ENCODE measurements around the gene DENND11. TPM values are rescaled to one million over a fixed set of nuclear protein-coding genes. Genes with fewer than 3 reads are reported as not detected.

The DENND11 gene
- total and polyA plus RNA-seq, 10 of the 15 experiments (the other 5 are each of a cell fraction or from before 2014, with no cell fraction given) = 2.7 to 47.0 (median 26.6) TPM

GRCh38 chr7:141702047-141702567, at the start of gene DENND11 (continued):
- TF ChIP-seq POLR2A (IDR thresholded peaks at IDR 0.05; ENCODE audit: low read depth, low read length) (0 out of 2 replicates have a peak, but pooled peaks have one; percentile 11), IKZF1 (conservative IDR thresholded peaks at IDR 0.05) (peak; percentile 48; the same call in 1 of the 2 replicates)

GRCh38 chr7:141748396-141748795, 46.4 kb upstream of the DENND11 start:
- no peak for DNase-seq (ENCODE audit: low read depth, low spot score)
- Histone ChIP-seq H3K4me2 (ENCODE audit: control insufficient read depth, insufficient read depth) (no peak overlapping the region), H3K27me3 (replicated peaks in 1 of 2; ENCODE audit: control insufficient read depth in 2 of 2, insufficient read depth in 2 of 2, low read length in 1 of 2) (no peaks in the 10 kb centered on the region)
- TF ChIP-seq PML (IDR thresholded peaks at IDR 0.05; ENCODE audit: low read length) = no peak
- TF ChIP-seq EP300 (IDR thresholded peaks at IDR 0.05; ENCODE audit: borderline replicate concordance in 1 of 2, control insufficient read depth in 1 of 2, low read depth in 2 of 2, low read length in 2 of 2) = no peak
- TF ChIP-seq, protein P1, sequence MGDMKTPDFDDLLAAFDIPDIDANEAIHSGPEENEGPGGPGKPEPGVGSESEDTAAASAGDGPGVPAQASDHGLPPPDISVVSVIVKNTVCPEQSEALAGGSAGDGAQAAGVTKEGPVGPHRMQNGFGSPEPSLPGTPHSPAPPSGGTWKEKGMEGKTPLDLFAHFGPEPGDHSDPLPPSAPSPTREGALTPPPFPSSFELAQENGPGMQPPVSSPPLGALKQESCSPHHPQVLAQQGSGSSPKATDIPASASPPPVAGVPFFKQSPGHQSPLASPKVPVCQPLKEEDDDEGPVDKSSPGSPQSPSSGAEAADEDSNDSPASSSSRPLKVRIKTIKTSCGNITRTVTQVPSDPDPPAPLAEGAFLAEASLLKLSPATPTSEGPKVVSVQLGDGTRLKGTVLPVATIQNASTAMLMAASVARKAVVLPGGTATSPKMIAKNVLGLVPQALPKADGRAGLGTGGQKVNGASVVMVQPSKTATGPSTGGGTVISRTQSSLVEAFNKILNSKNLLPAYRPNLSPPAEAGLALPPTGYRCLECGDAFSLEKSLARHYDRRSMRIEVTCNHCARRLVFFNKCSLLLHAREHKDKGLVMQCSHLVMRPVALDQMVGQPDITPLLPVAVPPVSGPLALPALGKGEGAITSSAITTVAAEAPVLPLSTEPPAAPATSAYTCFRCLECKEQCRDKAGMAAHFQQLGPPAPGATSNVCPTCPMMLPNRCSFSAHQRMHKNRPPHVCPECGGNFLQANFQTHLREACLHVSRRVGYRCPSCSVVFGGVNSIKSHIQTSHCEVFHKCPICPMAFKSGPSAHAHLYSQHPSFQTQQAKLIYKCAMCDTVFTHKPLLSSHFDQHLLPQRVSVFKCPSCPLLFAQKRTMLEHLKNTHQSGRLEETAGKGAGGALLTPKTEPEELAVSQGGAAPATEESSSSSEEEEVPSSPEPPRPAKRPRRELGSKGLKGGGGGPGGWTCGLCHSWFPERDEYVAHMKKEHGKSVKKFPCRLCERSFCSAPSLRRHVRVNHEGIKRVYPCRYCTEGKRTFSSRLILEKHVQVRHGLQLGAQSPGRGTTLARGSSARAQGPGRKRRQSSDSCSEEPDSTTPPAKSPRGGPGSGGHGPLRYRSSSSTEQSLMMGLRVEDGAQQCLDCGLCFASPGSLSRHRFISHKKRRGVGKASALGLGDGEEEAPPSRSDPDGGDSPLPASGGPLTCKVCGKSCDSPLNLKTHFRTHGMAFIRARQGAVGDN (IDR thresholded peaks at IDR 0.05) = no peak
- no peak for TF ChIP-seq JUND (IDR thresholded peaks at IDR 0.05; ENCODE audit: low read depth, low read length)
- TF ChIP-seq MXI1 (IDR thresholded peaks at IDR 0.05; ENCODE audit: low read depth, low read length) = no peak
- no peak for TF ChIP-seq E4F1 (IDR thresholded peaks at IDR 0.05; ENCODE audit: borderline replicate concordance, partially characterized antibody)
- no peak for TF ChIP-seq ETV6 (conservative IDR thresholded peaks at IDR 0.05 in 1 of 2, IDR thresholded peaks at IDR 0.05 in 1 of 2; ENCODE audit: borderline replicate concordance in 1 of 2, low read depth in 1 of 2)
- TF ChIP-seq TARDBP (IDR thresholded peaks at IDR 0.05; ENCODE audit: borderline replicate concordance) = no peak
- no peak for TF ChIP-seq EED (IDR thresholded peaks at IDR 0.05; ENCODE audit: low read depth)
- no peak for TF ChIP-seq NR2F1 (conservative IDR thresholded peaks at IDR 0.05)
- no peak for TF ChIP-seq CBX3 (IDR thresholded peaks at IDR 0.05; ENCODE audit: borderline replicate concordance, low read depth)
- TF ChIP-seq RBBP5 (conservative IDR thresholded peaks at IDR 0.05) = no peak
- no peak for TF ChIP-seq TAF1 (IDR thresholded peaks at IDR 0.05; ENCODE audit: borderline replicate concordance, low read depth, low read length)
- TF ChIP-seq MYB (IDR thresholded peaks at IDR 0.05; ENCODE audit: borderline replicate concordance, low read depth, low read length) = no peak
- no peak for TF ChIP-seq CHD4 (IDR thresholded peaks at IDR 0.05)
- no peak for TF ChIP-seq POLR2AphosphoS2 (IDR thresholded peaks at IDR 0.05; ENCODE audit: low read depth, low read length)

More at GRCh38 chr7:141748396-141748795, 46.4 kb upstream of the DENND11 start:
- Histone ChIP-seq H3K9ac (ENCODE audit: control insufficient read depth, insufficient read depth, low read length) (no peak overlapping the region), H3K36me3 (ENCODE audit: control insufficient read depth in 2 of 2, insufficient read depth in 2 of 2, low read length in 1 of 2) (peaks cover 5 to 34% of the 10 kb centered on the region in 2 experiments), H4K20me1 (ENCODE audit: control insufficient read depth, insufficient read depth) (no peaks in the 10 kb centered on the region), H2AFZ (ENCODE audit: control insufficient read depth, low read depth, low read length) (no peak overlapping the region), H3K27ac (ENCODE audit: control insufficient read depth, insufficient read depth) (no peak overlapping the region), H3K4me1 (ENCODE audit: control insufficient read depth, insufficient read depth, low read length) (no peaks in the 10 kb centered on the region), H3K4me3 (no peak overlapping the region), H3K9me3 (replicated peaks; ENCODE audit: control insufficient read depth, insufficient read depth, low read length) (peaks cover 30% of the 10 kb centered on the region), H3K79me2 (ENCODE audit: control insufficient read depth, insufficient read depth, low read length) (no peaks in the 10 kb centered on the region)
- WGBS (ENCODE audit: insufficient coverage, insufficient replicate concordance, low lambda C conversion rate, missing lambda C conversion rate) = 100% methylated on average over 2 of the region's 2 CpGs
- ChIA-PET RAD21 (ENCODE audit: unreplicated experiment) (no interaction called here), SMC1A (ENCODE audit: uncharacterized antibody, unreplicated experiment) (interaction anchor here (1.2 kb wide), 1 partner anchor 93 kb away, joined by 3 read pairs; the partner anchor contains the start of gene PRSS37), POLR2A (no interaction called here), CTCF (interaction anchor here (0.6 kb wide), 1 partner anchor 237 kb away, joined by 3 read pairs; no protein-coding TSS in a partner anchor)
- intact Hi-C loops (cut with micrococcal nuclease; ENCODE audit: unreplicated experiment) = no loop called here
- ATAC-seq (no peak), FAIRE-seq (no peak)
- in situ Hi-C loops (cut with MboI) = no loop called here
- BruUV-seq (replicated peaks) = no TSS peak
